WI38 (cell line): Measurements from ENCODE around the gene RCSD1.

ENCODE experiments used
- H3K4me3 ChIP-seq: 2 replicates; pipeline ENCODE4 v1.5.1; 2011; ENCODE audit warnings: low read depth, mild to moderate bottlenecking, control low read depth, low read length
- CTCF ChIP-seq: IDR thresholded peaks from 2 replicates; pipeline ENCODE4 v1.5.1; 2012; ENCODE audit warnings: low read depth, mild to moderate bottlenecking, control low read depth, low read length

The RCSD1 gene

GRCh38 chr1:167618366-167618765, 11.7 kb upstream of the RCSD1 start:
- H3K4me3 ChIP-seq = no peak overlapping the region
- no peak for TF ChIP-seq CTCF

GRCh38 chr1:167618789-167619188, 11.2 kb upstream of the RCSD1 start:
- no peak for TF ChIP-seq CTCF
- no peak overlapping the region for H3K4me3 ChIP-seq

- no peak for TF ChIP-seq CTCF
- H3K4me3 ChIP-seq = no peak overlapping the region
These were observed 10.0 kb upstream of the RCSD1 start for GRCh38 chr1:167620002-167620401.

- H3K4me3 ChIP-seq = no peak overlapping the region
- no peak for TF ChIP-seq CTCF
These were observed 8.2 kb upstream of the RCSD1 start for GRCh38 chr1:167621780-167622313.

GRCh38 chr1:167623951-167624350, 6.1 kb upstream of the RCSD1 start:
- TF ChIP-seq CTCF = no peak
- no peak overlapping the region for H3K4me3 ChIP-seq

- H3K4me3 ChIP-seq = no peak overlapping the region
- no peak for TF ChIP-seq CTCF
These were observed 4.8 kb upstream of the RCSD1 start for GRCh38 chr1:167625040-167625823.

- no peak for TF ChIP-seq CTCF
These were observed 2.5 kb upstream of the RCSD1 start for GRCh38 chr1:167627615-167627864.

More at GRCh38 chr1:167627615-167627864, 2.5 kb upstream of the RCSD1 start:
- no peak overlapping the region for H3K4me3 ChIP-seq
